D341Med (cell line): Measurements from ENCODE around the gene SCNM1.
A peak's percentile ranks its signal among the peaks of the same experiment; 100 is the strongest.
"Not testable (repeated sequence)": the region's sequence is repeated elsewhere in the genome, so short reads cannot be mapped to it uniquely, and the experiment has no call there.

Experiments used
- DNase-seq: peaks from one replicate; pipeline ENCODE4 v3.0.0; 2012; ENCODE audit warnings: low spot score

The SCNM1 gene

GRCh38 chr1:151146412-151147131 lies 19.4 kb upstream of the SCNM1 start, which contains the start of gene SEMA6C:
Gene SEMA6C, minus strand, starts transcription at chr1:151146631. Its CDS starts 4,010 bp downstream, at chr1:151142621.
- DNase-seq = peak; percentile 99

- no peak for DNase-seq
These were observed 18.8 kb upstream of the SCNM1 start for GRCh38 chr1:151147132-151147503.

DNA sequence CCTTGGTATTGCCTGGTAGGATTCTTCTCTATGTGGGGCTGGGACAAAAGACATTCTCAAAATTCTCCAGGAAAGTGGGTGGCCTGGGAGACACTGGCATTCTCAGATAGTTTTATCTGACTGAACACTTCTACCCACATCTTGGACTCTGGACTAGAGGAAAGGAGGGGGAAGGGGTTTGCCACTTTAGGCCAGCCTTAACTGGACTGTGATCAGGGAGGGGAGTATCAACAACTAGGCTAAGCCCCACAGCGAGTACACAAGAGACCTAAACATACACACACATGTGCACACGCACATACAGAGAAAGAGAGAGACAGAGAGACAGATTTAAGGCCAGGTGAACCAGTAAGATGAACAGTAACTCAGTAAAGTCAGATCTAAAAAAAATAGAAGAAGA lies 18.3 kb upstream of the SCNM1 start:
- no peak for DNase-seq

GRCh38 chr1:151156515-151156819 lies 9.5 kb upstream of the SCNM1 start, which contains the start of gene TNFAIP8L2:
Gene TNFAIP8L2, plus strand, starts transcription at chr1:151156649. Its CDS starts 2,049 bp downstream, at chr1:151158698.
- DNase-seq = peak; percentile 30

DNA sequence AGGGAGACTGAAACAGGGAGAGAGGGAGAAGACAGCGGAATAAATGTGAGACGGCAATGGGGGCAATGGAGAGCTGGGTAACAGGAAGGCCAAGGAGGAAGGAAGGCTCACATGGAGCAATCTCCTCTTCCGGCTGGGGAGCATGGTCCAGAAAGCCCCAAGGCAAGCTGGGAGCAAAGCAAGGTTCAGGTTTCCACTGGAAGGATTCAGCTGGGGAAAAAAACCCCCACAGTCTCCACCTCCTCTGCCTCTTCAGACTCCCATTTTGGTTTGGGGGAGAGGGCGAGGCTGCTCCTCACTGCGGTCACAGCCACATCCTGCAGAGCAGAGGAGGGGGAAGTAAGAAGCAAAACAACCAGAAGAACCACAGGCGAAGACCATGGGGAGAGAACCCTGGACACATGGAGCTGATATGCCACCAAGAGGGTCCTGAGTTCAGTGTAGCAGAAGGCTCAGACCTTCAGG lies 8.8 kb upstream of the SCNM1 start:
- peak; percentile 8 for DNase-seq

- no peak for DNase-seq
These were observed 7.6 kb upstream of the SCNM1 start for GRCh38 chr1:151158326-151158725.

DNA sequence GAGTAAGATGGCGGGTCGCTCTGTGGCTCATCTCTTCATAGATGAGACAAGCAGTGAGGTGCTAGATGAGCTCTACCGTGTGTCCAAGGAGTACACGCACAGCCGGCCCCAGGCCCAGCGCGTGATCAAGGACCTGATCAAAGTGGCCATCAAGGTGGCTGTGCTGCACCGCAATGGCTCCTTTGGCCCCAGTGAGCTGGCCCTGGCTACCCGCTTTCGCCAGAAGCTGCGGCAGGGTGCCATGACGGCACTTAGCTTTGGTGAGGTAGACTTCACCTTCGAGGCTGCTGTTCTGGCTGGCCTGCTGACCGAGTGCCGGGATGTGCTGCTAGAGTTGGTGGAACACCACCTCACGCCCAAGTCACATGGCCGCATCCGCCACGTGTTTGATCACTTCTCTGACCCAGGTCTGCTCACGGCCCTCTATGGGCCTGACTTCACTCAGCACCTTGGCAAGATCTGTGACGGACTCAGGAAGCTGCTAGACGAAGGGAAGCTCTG lies 7.1 kb upstream of the SCNM1 start:
- no peak for DNase-seq

DNA sequence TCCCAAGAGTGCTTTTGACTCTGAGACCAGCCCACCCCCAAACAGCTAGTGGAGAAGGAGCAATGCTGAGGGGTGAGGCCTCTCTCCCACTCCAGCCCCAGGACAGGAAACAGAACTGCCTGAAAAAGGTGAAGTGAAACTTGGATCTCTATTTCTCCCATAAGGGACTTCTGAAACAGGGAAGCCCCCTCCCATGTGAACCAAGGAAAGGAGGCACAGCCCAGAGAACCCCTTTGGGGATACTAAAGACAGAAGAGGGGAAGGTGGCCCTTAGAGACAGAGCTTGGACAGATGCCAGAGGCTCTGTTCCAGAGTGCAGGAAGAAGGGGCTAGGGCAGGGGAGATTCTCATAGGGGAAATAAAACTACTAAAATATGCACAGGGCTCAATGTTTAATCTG lies 6.6 kb upstream of the SCNM1 start:
- DNase-seq = no peak

- DNase-seq = no peak
These were observed 1.1 kb upstream of the SCNM1 start for GRCh38 chr1:151164732-151165280.

DNA sequence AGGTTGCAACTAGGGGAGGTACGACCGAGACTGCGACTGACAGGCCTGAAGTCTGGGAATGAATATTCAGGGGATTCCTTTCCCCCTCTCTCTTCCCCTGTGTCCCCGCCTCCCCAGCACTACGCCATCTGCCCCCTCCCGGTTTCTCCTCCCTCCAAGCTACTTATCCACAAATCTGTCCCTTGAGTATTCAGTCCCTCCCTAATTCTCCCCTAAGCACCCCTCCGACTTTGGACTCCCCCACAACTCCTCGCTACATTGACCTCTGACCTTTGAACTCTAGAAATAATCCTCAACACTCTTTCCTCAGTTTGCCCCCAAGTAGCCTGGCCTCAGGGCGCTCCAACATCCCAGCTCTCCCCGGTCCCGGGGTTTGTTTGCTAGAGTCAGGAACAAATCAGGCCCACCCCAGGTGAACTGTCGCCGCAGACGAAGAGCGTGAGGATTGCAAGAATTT lies 635 bp upstream of the SCNM1 start:
- peak; percentile 90 for DNase-seq

- DNase-seq = no peak
These were observed 587 bp downstream of the SCNM1 start for GRCh38 chr1:151166505-151166956.

- no peak for DNase-seq
These were observed 1.2 kb downstream of the SCNM1 start for GRCh38 chr1:151167116-151167515.

DNA sequence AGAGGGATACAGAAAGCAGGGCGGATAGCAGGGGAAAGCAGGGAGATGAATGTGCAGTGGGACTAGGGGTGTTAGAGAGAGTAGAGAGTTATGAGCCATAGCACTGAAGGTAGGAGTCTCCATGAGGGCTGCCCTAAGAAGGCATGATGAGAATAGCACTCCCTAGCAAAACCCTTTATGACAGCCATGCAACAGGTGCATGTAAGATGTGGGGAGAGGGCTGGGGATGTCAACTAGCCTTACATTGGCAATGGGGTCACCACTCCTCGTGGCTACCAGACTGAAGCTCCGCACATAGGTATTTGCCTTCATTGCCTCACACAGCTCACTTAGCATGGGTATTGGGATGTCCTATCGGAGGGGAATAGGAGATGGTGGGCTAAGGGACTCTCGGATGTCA lies 5.2 kb downstream of the SCNM1 start:
- DNase-seq = no peak

- DNase-seq = no peak
These were observed 9.2 kb downstream of the SCNM1 start for GRCh38 chr1:151175041-151175741.

DNA sequence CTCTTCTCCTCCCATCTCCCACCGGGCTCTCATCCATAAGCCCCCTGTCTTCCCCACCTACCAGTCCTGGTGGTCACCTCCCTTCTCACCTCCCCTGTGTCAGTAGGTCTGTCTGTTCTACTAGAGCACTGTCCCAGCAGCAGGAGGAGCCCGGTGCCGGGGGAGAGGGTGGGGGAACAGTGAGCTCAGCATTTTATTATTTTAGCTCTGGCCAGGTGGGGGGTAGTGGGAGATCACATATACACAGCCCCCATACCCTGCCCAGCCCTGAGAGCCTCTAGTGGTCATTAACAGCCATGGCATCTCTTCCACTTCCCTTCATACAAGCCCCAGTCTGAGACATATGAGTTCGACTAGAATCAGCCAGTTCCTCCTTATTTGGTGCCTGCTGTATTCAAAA lies 9.9 kb downstream of the SCNM1 start, which contains the start of gene TMOD4:
TMOD4 (minus strand) TSS at position 119 of the 400 bp plus-strand sequence. CDS start 1,106 bp downstream, outside the sequence.
- peak; percentile 67 for DNase-seq

- DNase-seq = no peak
These were observed 10.6 kb downstream of the SCNM1 start for GRCh38 chr1:151176514-151177045.

GRCh38 chr1:151184211-151184610 lies 18.3 kb downstream of the SCNM1 start:
- no peak for DNase-seq

- peak; percentile 76 for DNase-seq
These were observed 21.3 kb downstream of the SCNM1 start for GRCh38 chr1:151187205-151187604.

- not testable (repeated sequence) for DNase-seq
These were observed 22.7 kb downstream of the SCNM1 start for GRCh38 chr1:151188667-151189066.

DNA sequence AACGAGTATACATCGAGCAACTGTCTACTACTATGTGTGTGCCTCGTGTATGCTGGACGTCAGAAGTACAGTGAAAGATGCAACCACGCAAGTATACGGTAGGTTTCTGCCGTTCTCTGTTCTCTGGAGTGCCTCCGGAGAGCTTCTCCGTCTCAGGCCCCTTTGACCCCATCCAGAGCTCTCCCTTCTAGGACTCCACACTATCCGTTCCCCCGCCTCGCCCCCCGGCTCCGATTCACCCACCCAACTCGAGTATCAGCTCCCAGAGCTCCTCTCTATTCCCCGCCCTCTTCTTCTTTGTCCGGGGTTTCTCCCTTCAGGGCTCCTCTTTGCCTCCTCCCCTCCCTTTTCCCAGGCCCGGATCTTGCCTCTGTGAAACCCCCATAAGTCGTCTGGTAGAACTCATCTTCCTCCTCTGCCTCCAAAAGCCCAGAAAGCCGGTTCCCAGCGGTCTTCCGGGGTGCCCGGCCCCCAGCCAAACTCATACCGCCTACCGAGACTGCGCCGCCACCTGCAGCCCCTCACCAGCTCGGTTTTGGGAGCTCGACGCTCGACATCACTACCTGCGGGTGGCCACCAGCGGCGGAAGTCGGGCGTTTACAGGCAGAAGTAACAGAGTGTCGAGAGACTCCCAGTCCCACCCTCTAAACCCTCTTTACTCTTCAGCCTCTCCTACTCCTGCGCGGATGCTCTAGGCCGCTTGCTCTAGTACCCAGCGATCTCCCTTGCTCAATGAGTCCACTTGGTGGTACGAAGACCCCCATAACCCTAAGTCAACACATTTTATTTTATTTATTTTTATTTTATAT lies 23.9 kb downstream of the SCNM1 start, which contains the start of gene VPS72:
VPS72 (minus strand) TSS at position 561 of the 809 bp plus-strand sequence; CDS start at position 485, 76 bp downstream.
- peak; percentile 93 for DNase-seq

DNA sequence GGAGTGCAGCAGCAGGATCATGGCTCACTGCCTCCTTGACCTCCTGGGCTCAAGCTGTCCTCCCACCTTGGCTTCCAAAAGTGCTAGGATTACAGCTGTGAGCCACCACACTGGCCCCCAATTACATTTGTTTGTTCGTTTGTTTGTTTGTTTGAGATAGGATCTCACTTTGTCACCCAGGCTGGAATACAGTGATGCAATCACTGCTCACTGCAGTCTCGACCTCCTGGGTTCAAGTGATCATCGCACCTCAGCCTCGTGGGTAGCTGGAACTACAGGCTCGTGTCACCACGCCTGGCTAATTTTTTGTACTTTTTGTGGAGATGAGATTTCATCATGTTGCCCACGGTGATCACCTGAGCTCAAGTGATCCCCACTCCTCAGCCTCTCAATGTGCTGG lies 26.1 kb downstream of the SCNM1 start:
- DNase-seq = no peak
